Immature natural killer cell (primary cell): Measurements from ENCODE around the gene KIAA1217. TPM values are rescaled to one million over a fixed set of nuclear protein-coding genes. Genes with fewer than 3 reads are reported as not detected.

Experiments used
- DNase-seq, 3 donors: peaks; one replicate each; pipeline ENCODE4 v3.0.0; 2022; ENCODE audit warnings: mixed read lengths in 1 of 3
- H3K27ac Mint-ChIP-seq, 6 donors: one replicate each; pipeline ENCODE4 v1.8.0; 2020; ENCODE audit warnings: mixed read lengths in 6 of 6, mild to moderate bottlenecking in 5 of 6, inconsistent platforms in 4 of 6, moderate library complexity in 3 of 6
- H3K27me3 Mint-ChIP-seq, 3 donors: one replicate each; pipeline ENCODE4 v1.8.0; 2020 to 2021; ENCODE audit warnings: low read depth in 3 of 3, mild to moderate bottlenecking in 3 of 3, mixed read lengths in 3 of 3, moderate library complexity in 3 of 3, inconsistent platforms in 1 of 3
- H3K36me3 Mint-ChIP-seq, 3 donors: one replicate each; pipeline ENCODE4 v1.8.0; 2020; ENCODE audit warnings: mixed read lengths in 3 of 3, inconsistent platforms in 2 of 3, mild to moderate bottlenecking in 2 of 3
- H3K4me1 Mint-ChIP-seq, 2 donors: one replicate each; pipeline ENCODE4 v1.8.0; 2020; ENCODE audit warnings: inconsistent platforms in 2 of 2, mild to moderate bottlenecking in 2 of 2, mixed read lengths in 2 of 2, moderate library complexity in 1 of 2
- H3K4me3 Mint-ChIP-seq, 5 donors: one replicate each; pipeline ENCODE4 v1.8.0; 2020; ENCODE audit warnings: mild to moderate bottlenecking in 5 of 5, mixed read lengths in 5 of 5, inconsistent platforms in 3 of 5, moderate library complexity in 3 of 5
- H3K9me3 Mint-ChIP-seq, 6 donors: one replicate each; pipeline ENCODE4 v1.8.0; 2020; ENCODE audit warnings: mild to moderate bottlenecking in 6 of 6, mixed read lengths in 6 of 6, inconsistent platforms in 4 of 6, moderate library complexity in 3 of 6
- polyA plus RNA-seq, 3 donors: library from polyadenylated mRNA; unstranded; fragments of 300-500 nt; fragmentation: Illumina TruSeq; gene quantifications; one replicate each; pipeline ENCODE4 v1.2.3, GENCODE V29; 2021

The KIAA1217 gene
- polyA plus RNA-seq, 3 donors from 2014 or later = not detected

DNA sequence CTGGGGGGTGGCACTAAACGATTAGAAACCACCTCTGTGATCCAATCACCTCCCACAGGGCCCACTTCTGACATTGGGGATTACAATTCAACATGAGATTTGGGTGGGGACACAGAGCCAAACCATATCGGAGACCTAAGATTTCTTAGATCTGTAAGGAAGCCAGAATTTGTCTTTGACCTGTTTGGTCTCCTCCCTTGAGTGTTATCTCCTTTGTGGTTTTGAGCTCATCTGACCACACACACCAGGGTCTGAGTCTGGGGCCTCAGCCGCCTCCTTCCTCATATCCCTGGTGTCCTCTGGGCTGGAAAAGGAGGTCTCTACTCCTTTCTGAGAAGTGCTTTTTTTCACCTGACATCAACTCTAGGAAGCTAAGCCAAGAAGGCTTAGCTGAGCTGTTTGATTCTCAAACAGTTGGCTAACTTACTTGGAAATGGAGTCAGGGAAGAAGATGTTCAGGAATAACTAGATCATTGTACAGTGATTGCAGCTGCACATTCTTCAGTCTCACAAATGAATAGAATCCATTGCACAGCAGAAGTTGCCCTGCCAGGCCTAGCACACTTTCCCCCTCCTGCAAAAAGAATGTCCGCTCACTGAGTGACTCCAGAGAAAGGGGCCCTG is 347.3 kb downstream of the KIAA1217 start:
- Mint-ChIP-seq H3K9me3 (no peaks in the 10 kb centered on the region), H3K4me1 (peaks cover 7 to 12% of the 10 kb centered on the region in 2 donors), H3K27me3 (peaks cover 1 to 6% (median 2%) of the 10 kb centered on the region in 3 donors), H3K36me3 (no peaks in the 10 kb centered on the region), H3K27ac (no peak overlapping the region), H3K4me3 (no peak overlapping the region)
- DNase-seq = no peak

DNA sequence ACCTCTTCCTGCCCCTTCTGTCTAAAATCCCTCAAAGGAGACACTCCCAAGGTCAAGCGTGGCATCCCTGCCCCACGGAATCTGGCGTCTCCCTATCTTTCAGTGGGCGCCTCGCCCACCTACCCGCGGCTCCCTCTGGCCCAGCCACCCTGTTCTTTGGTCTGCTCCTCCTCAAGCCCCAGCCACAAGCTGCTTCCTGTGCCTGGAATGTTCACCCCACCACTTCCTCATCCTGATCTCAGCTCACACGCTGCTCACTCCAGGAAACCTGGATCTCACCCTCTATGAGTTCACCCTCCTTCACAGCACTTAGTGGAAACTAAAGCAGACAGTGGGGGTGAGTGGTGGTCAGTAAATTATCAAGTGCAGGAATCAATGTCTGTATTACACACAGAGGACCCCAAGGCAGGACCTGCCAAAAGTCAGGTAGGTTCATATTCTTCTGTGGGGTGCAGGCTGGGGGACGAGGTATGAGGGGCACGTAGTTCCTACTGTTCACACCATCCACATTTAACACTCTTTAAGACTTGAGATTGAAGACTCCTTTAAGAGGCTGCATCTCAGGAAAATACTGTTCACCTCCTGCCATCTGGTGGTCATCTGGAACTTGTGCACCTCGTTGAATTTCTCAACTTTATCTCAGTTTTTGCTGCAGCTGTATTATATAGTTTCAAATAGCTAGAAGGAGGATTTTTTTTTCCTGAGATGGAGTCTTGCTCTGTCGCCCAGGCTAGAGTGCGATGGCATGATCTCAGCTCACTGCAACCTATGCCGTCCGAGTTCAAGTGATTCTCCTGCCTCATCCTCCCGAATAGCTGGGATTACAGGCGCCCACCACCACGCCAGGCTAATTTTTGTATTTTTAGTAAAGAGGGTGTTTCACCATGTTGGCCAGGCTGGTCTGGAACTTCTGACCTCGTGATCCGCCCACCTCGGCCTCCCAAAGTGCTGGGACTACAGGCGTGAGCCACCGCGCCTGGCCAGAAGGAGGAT is 348.1 kb downstream of the KIAA1217 start:
- peak in 1 of 3 donors; percentile 23 for DNase-seq
- no peaks in the 10 kb centered on the region for H3K36me3 Mint-ChIP-seq
- no peaks in the 10 kb centered on the region for H3K9me3 Mint-ChIP-seq
- peaks cover 1 to 9% (median 2%) of the 10 kb centered on the region in 3 donors for H3K27me3 Mint-ChIP-seq
- no peak overlapping the region for H3K27ac Mint-ChIP-seq
- H3K4me1 Mint-ChIP-seq = peaks cover 7 to 12% of the 10 kb centered on the region in 2 donors
- H3K4me3 Mint-ChIP-seq = no peak overlapping the region

DNA sequence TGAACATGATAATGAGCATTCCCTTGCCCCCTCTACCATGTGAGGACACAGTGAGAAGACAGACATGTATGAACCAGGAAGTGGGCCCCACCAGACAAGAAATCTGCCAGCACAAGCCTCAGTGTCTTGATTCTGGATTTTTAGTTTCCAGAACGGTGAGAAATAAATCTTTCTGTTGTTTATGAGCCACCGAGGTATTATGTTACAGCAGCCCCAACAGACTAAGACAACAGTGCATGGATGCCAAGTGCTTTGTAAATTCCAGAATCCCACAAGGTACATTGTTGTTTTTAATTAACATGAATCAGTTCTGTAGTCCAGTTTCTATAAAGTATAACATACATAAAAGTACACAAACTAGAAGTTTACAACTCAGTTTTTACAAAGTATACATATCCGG is 352.5 kb downstream of the KIAA1217 start:
- H3K36me3 Mint-ChIP-seq = no peaks in the 10 kb centered on the region
- H3K27ac Mint-ChIP-seq = no peak overlapping the region
- DNase-seq = no peak
- peaks cover 6% of the 10 kb centered on the region in 2 donors for H3K4me1 Mint-ChIP-seq
- H3K4me3 Mint-ChIP-seq = no peak overlapping the region
- H3K27me3 Mint-ChIP-seq = peaks cover 1 to 9% (median 2%) of the 10 kb centered on the region in 3 donors
- H3K9me3 Mint-ChIP-seq = no peaks in the 10 kb centered on the region

DNA sequence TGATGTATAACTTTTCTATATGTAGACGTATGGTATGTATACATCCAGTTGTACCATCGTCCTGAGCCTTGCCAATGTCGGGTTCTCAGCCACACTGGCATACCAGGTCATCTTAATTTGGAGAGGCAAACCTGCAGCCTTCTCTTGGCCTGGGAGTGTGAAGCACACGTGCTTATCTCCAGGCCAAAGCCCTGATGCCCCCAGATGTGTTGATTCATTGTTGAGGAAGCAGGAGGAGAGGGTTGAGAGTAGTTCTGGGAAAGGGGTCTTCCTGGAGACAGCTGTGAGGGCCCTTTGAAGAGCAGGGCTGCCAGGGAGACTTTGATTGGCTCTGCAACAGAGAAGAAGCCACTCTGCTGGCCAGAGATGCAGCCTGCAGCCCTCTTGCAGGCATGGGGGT is 359.1 kb downstream of the KIAA1217 start:
- DNase-seq = no peak
- H3K27me3 Mint-ChIP-seq = peaks cover 0 to 10% (median 7%) of the 10 kb centered on the region in 3 donors
- no peaks in the 10 kb centered on the region for H3K9me3 Mint-ChIP-seq

DNA sequence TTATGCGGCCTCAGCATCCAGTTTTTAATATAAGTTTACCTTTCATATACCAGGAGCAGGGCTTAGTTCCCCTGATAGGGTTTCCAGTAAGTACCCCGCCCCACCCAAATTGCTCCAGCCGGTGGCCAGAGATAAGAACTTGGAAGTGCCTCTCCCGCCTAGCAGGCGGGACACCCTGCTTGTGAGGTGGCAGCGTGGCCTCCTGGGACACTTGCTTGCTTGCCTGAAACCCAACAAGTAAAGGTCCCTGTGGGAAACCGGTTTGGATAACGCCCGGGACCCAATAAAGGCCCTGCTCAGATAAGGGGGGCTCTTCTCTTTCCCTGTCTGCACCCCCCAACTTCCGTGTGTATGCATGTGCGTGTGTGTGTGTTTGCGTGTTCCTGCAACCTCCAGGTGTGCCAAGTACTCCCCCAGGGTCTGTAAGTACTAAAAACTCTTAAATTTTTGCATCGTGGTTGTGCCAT is 360.4 kb downstream of the KIAA1217 start:
- H3K27ac Mint-ChIP-seq = no peak overlapping the region
- peaks cover 0 to 12% (median 7%) of the 10 kb centered on the region in 3 donors for H3K27me3 Mint-ChIP-seq
- no peaks in the 10 kb centered on the region for H3K36me3 Mint-ChIP-seq
- no peaks in the 10 kb centered on the region for H3K4me1 Mint-ChIP-seq
- H3K9me3 Mint-ChIP-seq = no peaks in the 10 kb centered on the region
- no peak overlapping the region for H3K4me3 Mint-ChIP-seq
- no peak for DNase-seq

More for the DNA sequence above, 359.1 kb downstream of the KIAA1217 start:
- Mint-ChIP-seq H3K4me1 (no peaks in the 10 kb centered on the region), H3K27ac (no peak overlapping the region), H3K4me3 (no peak overlapping the region), H3K36me3 (no peaks in the 10 kb centered on the region)

DNA sequence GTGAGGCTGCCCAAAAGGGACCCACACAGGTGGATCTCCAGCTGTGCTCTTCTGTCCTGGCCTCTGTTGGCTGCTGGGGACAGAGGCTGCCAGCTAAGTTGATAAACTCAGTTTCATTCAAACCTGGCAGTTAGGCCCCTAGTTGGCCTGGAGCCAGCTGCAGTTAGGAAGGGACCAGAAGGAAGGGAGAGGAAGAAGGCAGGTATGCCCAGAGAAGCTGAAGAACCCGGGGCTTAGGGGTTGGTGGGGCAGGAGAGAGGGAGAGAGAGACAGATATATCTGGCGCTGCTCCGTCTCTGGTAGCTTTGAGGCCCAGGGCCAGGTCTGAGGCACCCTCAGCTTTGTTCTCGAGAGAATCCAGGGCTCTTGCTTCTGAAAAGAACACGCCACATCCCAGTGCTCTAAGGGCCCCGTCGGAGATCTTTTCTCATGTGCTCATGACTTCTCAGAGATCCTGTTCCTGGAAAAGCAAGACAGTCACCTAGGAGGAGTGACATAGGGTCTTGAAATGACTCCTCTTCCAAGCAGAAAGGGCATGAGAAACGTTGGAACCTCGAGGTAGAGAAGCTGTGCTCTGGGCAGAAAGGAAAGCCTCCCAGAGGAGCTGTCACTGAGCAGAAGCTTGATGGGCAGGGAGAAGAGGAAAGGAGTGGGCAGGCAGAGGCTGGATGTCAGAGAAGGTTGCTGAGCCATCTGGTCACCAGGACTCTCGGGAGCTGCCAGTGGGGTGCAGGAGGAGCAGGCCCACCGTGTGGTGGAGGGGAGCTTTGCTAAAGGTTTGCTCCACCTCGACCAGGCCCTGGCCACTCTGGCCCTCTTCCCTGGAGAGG is 361.1 kb downstream of the KIAA1217 start:
- Mint-ChIP-seq H3K4me3 (no peak overlapping the region), H3K9me3 (peaks cover 0 to 2% (median 0%) of the 10 kb centered on the region in 6 donors), H3K27me3 (peaks cover 4 to 12% (median 6%) of the 10 kb centered on the region in 3 donors), H3K27ac (no peak overlapping the region), H3K4me1 (no peaks in the 10 kb centered on the region), H3K36me3 (no peaks in the 10 kb centered on the region)
- no peak for DNase-seq

DNA sequence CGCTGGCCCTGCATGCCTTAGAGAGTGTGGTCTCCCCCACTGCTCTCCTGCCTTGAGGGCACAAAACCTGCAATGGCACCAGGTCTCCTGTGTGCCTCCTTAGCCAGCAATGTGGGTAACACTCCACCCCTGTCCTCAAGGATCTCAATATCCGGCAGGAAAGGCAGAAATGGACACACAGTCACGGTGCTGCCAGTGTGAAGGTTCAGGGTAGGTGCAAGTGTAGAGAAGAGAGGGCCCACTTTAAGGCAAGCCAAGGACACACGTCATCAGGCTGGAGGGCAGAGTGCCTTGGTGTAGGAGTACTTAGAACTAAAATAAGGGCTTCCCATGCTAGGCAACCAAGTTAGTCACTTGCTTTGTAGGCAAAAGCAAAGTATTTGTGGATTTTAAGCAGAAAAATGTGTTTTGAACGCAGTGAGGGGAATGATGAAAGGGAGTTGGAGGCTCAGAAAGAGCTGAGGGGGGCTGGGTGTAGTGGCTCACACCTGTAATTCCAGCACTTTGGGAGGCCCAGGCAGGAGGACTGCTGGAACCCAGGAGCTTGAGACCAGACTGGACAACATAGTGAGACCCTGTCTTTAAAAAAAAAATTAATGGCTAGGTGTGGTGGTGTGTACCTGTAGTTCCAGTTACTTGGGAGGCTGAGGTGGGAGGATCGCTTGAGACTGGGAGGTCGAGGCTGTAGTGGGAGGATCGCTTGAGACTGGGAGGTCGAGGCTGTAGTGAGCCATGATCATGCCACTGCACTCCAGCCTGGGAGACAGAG is 361.9 kb downstream of the KIAA1217 start:
- no peak overlapping the region for H3K27ac Mint-ChIP-seq

DNA sequence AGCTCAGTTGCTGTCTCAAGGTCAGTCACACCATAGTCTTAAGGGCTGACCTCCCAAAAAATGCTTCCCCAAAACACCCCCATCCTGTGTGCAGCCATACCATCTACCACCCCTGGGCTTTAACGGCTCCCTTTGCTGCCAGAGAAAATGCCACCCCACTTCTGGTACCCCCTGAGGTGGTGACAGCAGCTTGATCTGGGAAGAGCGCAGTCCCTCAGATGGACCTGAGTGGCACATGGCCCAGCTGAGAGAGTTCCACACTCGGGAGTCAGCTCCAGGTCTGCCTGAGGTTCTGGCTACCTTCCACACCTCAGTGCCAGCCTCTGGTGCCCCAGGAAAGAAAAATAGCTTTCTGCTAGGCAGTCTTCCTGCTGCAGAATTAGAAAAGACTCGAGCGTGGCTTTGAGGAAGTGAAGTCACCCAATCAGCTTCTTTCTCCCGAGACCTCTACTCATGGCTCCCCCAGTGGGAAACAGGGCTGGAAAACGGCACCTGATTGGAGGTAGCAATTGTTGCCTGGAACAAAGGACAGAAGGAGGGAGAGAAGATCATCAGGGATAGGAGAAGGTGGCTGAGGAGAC is 363.0 kb downstream of the KIAA1217 start:
- H3K36me3 Mint-ChIP-seq = no peaks in the 10 kb centered on the region
- H3K27ac Mint-ChIP-seq = no peak overlapping the region
- no peaks in the 10 kb centered on the region for H3K4me1 Mint-ChIP-seq
- DNase-seq = no peak
- peaks cover 0 to 2% (median 0%) of the 10 kb centered on the region in 6 donors for H3K9me3 Mint-ChIP-seq
- peaks cover 4 to 11% (median 10%) of the 10 kb centered on the region in 3 donors for H3K27me3 Mint-ChIP-seq
- H3K4me3 Mint-ChIP-seq = no peak overlapping the region

More for the DNA sequence above, 361.9 kb downstream of the KIAA1217 start:
- Mint-ChIP-seq H3K27me3 (peaks cover 4 to 10% (median 6%) of the 10 kb centered on the region in 3 donors), H3K4me1 (no peaks in the 10 kb centered on the region), H3K36me3 (no peaks in the 10 kb centered on the region), H3K4me3 (peak overlapping the region in 1 of 5 donors; percentile 25), H3K9me3 (peaks cover 0 to 2% (median 0%) of the 10 kb centered on the region in 6 donors)
- no peak for DNase-seq

DNA sequence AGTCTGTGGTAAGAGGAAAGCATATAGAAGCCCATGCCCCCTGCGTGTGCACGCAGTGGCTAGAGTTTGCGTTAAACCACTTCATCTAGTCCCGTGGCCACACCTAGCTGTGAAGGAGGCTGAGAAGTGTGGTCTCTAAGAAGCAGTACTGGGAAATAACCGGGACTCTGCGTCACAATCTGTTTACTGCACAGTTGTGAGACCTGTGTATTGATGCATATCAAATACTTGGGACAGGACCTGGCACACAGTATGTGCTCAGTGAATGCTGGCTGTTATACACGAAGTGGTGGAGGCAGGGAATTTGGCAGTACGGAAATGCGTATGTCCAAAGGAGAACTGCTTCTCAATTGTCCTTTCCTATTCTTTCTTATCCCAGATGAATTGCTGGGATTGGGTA is 365.2 kb downstream of the KIAA1217 start:
- Mint-ChIP-seq H3K27me3 (peaks cover 4 to 10% (median 7%) of the 10 kb centered on the region in 3 donors), H3K36me3 (no peaks in the 10 kb centered on the region), H3K27ac (no peak overlapping the region), H3K4me1 (no peaks in the 10 kb centered on the region), H3K9me3 (peaks cover 0 to 2% (median 0%) of the 10 kb centered on the region in 6 donors), H3K4me3 (no peak overlapping the region)
- DNase-seq = no peak

DNA sequence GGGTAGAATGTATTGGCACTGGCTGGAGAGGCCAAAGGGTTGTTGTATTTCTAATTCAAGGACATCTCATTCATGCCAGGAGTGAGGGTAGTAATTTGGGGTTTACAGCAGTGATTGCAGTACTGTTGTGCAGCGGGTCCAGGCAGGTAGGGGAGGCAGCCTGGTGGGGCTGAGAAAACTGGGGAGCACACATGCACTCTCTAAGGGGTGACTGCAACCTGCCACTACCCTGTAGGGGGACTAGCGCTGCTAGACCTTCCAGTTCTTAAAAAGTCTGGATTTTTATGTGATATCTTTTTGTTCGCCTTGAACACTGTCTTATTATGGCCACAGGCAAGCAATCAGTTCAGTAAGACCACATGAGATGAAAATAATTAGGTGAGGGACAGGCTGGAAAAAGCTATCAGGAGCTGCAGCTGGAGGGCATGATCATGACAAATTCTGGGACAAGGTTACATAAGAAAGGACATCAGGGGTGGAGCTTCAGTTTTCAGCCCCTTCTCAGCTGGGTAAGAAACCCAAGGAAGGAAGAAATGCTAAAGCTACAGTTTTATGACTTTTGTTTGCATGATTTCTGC is 365.7 kb downstream of the KIAA1217 start:
- H3K27me3 Mint-ChIP-seq = peaks cover 4 to 10% (median 7%) of the 10 kb centered on the region in 3 donors

DNA sequence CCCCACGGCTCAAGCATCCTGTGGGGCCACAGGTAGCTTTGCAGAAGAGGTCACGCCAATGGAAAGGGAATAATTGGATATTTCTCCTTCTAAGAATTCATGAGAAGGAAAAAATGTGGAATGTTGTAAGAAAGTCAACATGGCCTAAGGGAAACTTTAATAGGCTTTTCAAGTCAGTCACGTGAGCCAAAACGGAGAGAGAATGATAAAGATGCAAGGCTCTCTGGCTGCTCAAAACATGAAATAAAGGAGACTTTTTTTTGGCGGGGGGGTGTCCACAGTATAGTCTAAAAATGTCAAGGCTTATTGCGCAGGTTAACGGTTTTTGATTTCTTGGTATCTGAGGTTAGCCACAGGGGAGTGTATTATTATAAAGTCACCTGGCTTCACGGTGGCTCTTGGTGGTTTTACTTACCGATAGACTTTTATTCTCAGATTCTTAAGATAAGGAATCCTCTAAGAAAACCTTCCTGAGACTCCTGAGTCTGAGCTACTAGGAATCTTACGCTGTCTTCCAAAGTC is 366.6 kb downstream of the KIAA1217 start:
- Mint-ChIP-seq H3K27ac (no peak overlapping the region), H3K4me1 (no peaks in the 10 kb centered on the region), H3K36me3 (peaks cover 0 to 6% (median 0%) of the 10 kb centered on the region in 3 donors), H3K9me3 (peaks cover 0 to 2% (median 0%) of the 10 kb centered on the region in 6 donors), H3K4me3 (no peak overlapping the region), H3K27me3 (peaks cover 4 to 10% (median 7%) of the 10 kb centered on the region in 3 donors)
- DNase-seq = no peak

More for the DNA sequence above, 365.7 kb downstream of the KIAA1217 start:
- H3K9me3 Mint-ChIP-seq = peaks cover 0 to 2% (median 0%) of the 10 kb centered on the region in 6 donors
- no peak overlapping the region for H3K27ac Mint-ChIP-seq
- H3K4me3 Mint-ChIP-seq = no peak overlapping the region
- H3K36me3 Mint-ChIP-seq = no peaks in the 10 kb centered on the region
- no peak for DNase-seq
- H3K4me1 Mint-ChIP-seq = no peaks in the 10 kb centered on the region

DNA sequence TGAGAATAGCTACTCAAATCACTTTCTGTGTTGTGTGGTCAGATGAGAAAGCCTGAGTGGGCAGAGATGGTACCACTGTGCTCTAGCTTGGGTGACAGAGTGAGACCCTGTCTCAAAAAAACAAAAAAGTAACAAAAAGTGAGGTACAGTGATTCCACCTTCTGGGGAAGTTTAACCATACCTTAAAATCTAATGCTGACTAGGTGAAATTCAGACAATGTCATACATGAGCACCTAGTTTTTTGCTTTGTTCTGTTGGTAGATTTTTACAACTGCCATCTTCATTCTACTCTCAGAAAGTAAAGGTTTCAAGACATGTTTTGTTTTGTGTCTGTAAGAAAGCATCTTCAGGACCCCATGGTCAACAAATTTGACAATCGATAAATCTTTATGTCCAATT is 370.5 kb downstream of the KIAA1217 start:
- Mint-ChIP-seq H3K27ac (no peak overlapping the region), H3K9me3 (peaks cover 0 to 2% (median 0%) of the 10 kb centered on the region in 6 donors), H3K4me1 (no peaks in the 10 kb centered on the region), H3K4me3 (no peak overlapping the region), H3K27me3 (peaks cover 2 to 4% (median 4%) of the 10 kb centered on the region in 3 donors), H3K36me3 (peaks cover 3 to 14% (median 7%) of the 10 kb centered on the region in 3 donors)
- DNase-seq = no peak
